NB4 (cell line): ENCODE data around the gene SPATA2.
"Not testable (repeated sequence)": the region's sequence is repeated elsewhere in the genome, so short reads cannot be mapped to it uniquely, and the experiment has no call there.

Source experiments
- DNase-seq: peaks from one replicate; pipeline ENCODE4 v3.0.0; 2010; ENCODE audit warnings: low read depth
- H3K4me3 ChIP-seq: one replicate; pipeline ENCODE4 v1.5.1; 2011; ENCODE audit warnings: mild to moderate bottlenecking, low read depth, low read length, moderate library complexity
- CTCF ChIP-seq: IDR thresholded peaks from one replicate; pipeline ENCODE4 v1.5.1; 2012; ENCODE audit warnings: low read depth, low read length
- MYC ChIP-seq: IDR thresholded peaks from 2 replicates; pipeline ENCODE4 v1.6.1; 2011; ENCODE audit warnings: low read depth, low read length
- POLR2A ChIP-seq: IDR thresholded peaks from 2 replicates; pipeline ENCODE4 v1.6.1; 2011; ENCODE audit warnings: mild to moderate bottlenecking; ENCODE audit not compliant: insufficient read length; ENCODE audit errors: extremely low read depth
- TF ChIP-seq, protein P1 (sequence below): IDR thresholded peaks from 2 replicates; pipeline ENCODE4 v1.6.1; 2011; ENCODE audit warnings: low read depth, low read length

SPATA2 gene

DNA sequence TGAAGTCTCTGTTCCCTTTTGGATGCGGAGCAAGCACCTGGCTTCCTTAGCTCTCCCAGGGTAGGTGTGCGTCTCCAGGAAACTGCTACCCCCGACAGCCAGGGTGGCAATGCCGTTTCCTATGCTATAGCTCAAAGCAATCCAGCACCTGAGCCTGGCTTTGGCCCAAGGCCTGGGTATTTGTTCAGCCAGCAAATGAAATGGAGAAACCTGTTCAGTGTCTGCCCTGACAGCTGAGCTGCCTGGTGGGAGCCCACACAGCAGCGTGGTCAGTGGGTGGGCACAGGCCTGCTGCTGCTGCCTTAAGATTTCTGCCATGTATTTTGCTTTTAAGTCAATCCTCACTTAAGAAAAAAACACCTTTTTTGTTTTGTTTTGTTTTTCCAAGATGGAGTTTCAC, 13.7 kb downstream of the SPATA2 start:
- no peak overlapping the region for H3K4me3 ChIP-seq
- TF ChIP-seq MYC (no peak), CTCF (no peak), POLR2A (no peak)
- TF ChIP-seq, protein P1, sequence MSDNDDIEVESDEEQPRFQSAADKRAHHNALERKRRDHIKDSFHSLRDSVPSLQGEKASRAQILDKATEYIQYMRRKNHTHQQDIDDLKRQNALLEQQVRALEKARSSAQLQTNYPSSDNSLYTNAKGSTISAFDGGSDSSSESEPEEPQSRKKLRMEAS, result no peak
- DNase-seq, result no peak

- no peak for DNase-seq
- H3K4me3 ChIP-seq, result no peak overlapping the region
- TF ChIP-seq, protein P1, result no peak
- TF ChIP-seq POLR2A (no peak), MYC (no peak), CTCF (no peak)
Observed at GRCh38 chr20:49899541-49900383, 15.6 kb downstream of the SPATA2 start.

DNA sequence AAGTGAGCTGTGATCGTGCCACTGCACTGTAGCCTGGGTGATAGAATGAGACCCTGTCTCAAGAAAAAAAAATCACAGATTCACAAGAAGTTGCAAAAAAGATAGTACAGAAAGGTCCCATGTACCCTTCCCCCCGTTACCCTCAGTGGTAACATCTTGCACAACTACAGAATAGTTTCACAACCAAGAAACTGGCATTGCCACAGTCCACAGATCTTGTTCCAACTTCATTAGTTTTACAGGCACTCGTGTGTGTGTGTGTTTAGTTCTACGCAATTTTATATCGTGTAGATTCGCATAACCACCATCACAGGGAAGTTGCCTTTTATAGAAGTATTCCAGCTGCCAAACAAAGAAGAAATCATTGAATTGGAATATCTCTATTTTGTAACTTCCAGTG, 19.1 kb downstream of the SPATA2 start:
- peak overlapping the region; percentile 39 for H3K4me3 ChIP-seq
- peak; percentile 91 for DNase-seq
- peak; percentile 60 for TF ChIP-seq MYC
- TF ChIP-seq, protein P1, result no peak

- H3K4me3 ChIP-seq, DNase-seq: not testable (repeated sequence)
Observed at GRCh38 chr20:49895474-49896093, 19.7 kb downstream of the SPATA2 start.

DNA sequence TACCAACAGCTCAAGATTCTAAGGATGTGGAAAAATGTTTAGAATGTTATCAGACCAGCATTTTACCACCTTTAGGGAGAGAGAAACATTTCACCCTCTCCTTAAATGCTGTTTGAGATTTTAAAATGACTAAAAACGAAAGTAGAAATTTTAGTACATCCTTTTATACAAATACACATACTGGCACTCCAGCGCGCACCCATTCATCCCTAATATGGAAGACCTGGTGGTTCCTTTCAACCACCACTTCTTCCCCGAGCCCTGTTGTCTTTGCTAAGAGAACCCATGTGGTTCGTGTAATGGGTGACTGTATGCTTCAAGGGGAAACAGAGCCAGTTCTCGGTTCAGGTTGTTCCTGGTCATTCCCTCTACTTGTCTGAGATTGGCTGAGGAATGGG, 21.3 kb downstream of the SPATA2 start:
- no peak for TF ChIP-seq MYC
- no peak for TF ChIP-seq CTCF
- no peak for TF ChIP-seq POLR2A
- TF ChIP-seq, protein P1, result no peak
- H3K4me3 ChIP-seq, result no peak overlapping the region
- no peak for DNase-seq

DNA sequence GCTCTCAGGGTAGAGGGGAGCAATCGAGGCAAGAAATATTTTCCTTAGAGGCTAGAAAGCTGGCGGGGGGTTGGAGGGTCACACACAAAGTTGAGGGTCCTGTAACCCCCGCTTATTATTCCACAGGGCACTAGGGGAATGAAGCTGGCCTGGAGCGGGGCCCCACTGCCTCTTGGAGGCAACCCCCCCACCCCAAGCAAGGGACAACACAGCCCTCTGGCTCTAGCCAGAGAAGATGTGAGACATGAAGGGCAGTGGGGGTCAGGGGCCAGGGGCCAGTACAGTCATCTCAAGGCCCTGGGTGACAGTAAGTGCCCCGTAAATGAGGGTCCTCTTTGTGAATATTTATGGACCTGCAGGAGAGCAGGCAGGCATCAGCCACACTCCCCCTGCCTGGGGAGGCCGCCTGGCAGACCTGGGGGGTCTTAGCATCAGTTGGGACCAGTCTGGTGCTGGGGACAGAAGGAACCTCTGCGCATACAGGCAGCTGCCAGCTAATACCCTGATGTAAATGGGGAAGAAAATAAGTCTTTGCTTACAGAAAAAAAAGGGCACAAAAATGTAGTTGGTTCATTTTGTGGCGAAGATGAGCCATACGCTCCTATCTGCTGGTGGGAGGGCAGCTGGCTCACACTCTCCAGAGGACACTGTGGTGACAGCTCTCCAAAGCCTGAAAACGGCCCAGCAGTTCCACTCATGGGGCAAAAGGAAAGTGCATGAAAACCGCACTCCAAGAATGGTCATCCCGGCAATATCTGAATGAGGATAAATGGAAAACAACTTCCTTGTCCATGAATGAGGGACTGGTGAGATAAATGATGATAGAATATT, 21.9 kb downstream of the SPATA2 start:
- DNase-seq, result peak; percentile 78
- no peak overlapping the region for H3K4me3 ChIP-seq
- TF ChIP-seq MYC (no peak), CTCF (no peak), POLR2A (no peak)
- TF ChIP-seq, protein P1, result no peak
